Endothelial cell (in vitro differentiated cells): ENCODE measurements around the gene SMDT1. TPM values are rescaled to one million over a fixed set of nuclear protein-coding genes. Genes with fewer than 3 reads are reported as not detected.
A peak's percentile ranks its signal among the peaks of the same experiment; 100 is the strongest.
"Not testable (repeated sequence)": the region's sequence is repeated elsewhere in the genome, so short reads cannot be mapped to it uniquely, and the experiment has no call there.

ENCODE experiments used
- DNase-seq: peaks from one replicate; pipeline ENCODE4 v3.0.0; 2021; ENCODE audit warnings: low spot score
- H3K27ac Mint-ChIP-seq: one replicate; pipeline ENCODE4 v1.8.0; 2021; ENCODE audit warnings: mixed read lengths, inconsistent platforms; ENCODE audit not compliant: unreplicated experiment
- H3K27me3 Mint-ChIP-seq: one replicate; pipeline ENCODE4 v1.8.0; 2021; ENCODE audit warnings: mild to moderate bottlenecking, moderate library complexity, mixed read lengths, inconsistent platforms; ENCODE audit not compliant: unreplicated experiment
- H3K36me3 Mint-ChIP-seq: one replicate; pipeline ENCODE4 v1.8.0; 2021; ENCODE audit warnings: mild to moderate bottlenecking, low read depth, mixed read lengths, inconsistent platforms; ENCODE audit not compliant: unreplicated experiment
- H3K4me1 Mint-ChIP-seq: one replicate; pipeline ENCODE4 v1.8.0; 2021; ENCODE audit warnings: mild to moderate bottlenecking, mixed read lengths, inconsistent platforms; ENCODE audit not compliant: unreplicated experiment
- H3K4me3 Mint-ChIP-seq: one replicate; pipeline ENCODE4 v1.8.0; 2021; ENCODE audit warnings: mild to moderate bottlenecking, mixed read lengths, inconsistent platforms; ENCODE audit not compliant: unreplicated experiment
- H3K9me3 Mint-ChIP-seq: one replicate; pipeline ENCODE4 v1.8.0; 2021; ENCODE audit warnings: mixed read lengths, inconsistent platforms; ENCODE audit not compliant: unreplicated experiment
- total RNA-seq: library from RNA; stranded (reverse); fragmentation: NEBNext Ultra II Directional; extraction: Animal tissue kit (Norgen Biotek cat#: 25700); gene quantifications from one replicate; pipeline ENCODE4 v1.2.1, GENCODE V29; 2021; ENCODE audit not compliant: unreplicated experiment
- TF ChIP-seq, protein P1 (sequence below): fragments of 200-600 bp; sonication (generic); IDR thresholded peaks from one replicate; pipeline ENCODE4 v1.5.0; 2021; ENCODE audit warnings: antibody characterized with exemption; ENCODE audit not compliant: unreplicated experiment

The SMDT1 gene
- total RNA-seq, 1 donor from 2014 or later = 61.1 TPM

DNA sequence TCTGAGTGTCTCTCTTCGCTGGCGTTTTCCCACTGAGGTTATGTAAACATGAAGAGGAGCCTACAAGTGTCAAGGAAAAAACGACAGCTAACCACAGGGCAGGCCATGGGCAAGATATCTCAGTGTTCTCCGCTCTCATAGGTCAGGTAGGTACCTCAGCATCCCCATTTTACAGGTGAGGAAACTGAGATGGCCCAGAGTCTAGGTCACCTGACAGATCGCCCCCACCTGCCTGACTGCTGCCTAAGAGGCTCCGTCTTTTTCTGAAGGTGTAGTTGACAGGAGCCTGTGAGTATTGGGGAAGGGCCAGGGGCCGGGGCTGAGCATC is 11.9 kb downstream of the SMDT1 start:
- Mint-ChIP-seq H3K4me3 (peak overlapping the region; percentile 97), H3K27ac (no peak overlapping the region), H3K4me1 (peaks cover 12% of the 10 kb centered on the region), H3K27me3 (peaks cover 1% of the 10 kb centered on the region), H3K9me3 (no peaks in the 10 kb centered on the region), H3K36me3 (peaks cover 12% of the 10 kb centered on the region)
- no peak for DNase-seq
- TF ChIP-seq, protein P1, sequence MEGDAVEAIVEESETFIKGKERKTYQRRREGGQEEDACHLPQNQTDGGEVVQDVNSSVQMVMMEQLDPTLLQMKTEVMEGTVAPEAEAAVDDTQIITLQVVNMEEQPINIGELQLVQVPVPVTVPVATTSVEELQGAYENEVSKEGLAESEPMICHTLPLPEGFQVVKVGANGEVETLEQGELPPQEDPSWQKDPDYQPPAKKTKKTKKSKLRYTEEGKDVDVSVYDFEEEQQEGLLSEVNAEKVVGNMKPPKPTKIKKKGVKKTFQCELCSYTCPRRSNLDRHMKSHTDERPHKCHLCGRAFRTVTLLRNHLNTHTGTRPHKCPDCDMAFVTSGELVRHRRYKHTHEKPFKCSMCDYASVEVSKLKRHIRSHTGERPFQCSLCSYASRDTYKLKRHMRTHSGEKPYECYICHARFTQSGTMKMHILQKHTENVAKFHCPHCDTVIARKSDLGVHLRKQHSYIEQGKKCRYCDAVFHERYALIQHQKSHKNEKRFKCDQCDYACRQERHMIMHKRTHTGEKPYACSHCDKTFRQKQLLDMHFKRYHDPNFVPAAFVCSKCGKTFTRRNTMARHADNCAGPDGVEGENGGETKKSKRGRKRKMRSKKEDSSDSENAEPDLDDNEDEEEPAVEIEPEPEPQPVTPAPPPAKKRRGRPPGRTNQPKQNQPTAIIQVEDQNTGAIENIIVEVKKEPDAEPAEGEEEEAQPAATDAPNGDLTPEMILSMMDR = no peak

DNA sequence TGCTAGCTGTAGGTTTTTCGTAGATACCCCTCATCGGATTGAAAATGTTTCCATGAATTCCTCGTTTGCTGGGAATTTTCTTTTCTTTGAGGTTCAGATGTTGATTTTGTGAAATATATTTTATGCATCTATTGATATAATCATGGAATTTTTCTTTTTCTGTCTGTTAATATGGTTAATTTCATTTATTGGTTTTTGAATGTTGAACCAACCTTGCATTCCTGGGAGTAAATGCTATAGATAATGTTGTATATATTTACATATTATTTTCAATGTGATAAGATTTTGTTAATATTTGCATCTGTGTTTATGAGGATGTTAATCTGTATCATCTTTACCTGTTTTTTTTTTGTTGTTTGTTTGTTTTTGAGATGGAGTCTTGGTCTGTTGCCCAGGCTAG is 21.7 kb downstream of the SMDT1 start:
- peaks cover 8% of the 10 kb centered on the region for H3K9me3 Mint-ChIP-seq
- no peak for DNase-seq
- peaks cover 2% of the 10 kb centered on the region for H3K27me3 Mint-ChIP-seq
- no peaks in the 10 kb centered on the region for H3K4me1 Mint-ChIP-seq
- peak overlapping the region; percentile 63 for H3K4me3 Mint-ChIP-seq
- peaks cover 20% of the 10 kb centered on the region for H3K36me3 Mint-ChIP-seq
- H3K27ac Mint-ChIP-seq = no peak overlapping the region
- TF ChIP-seq, protein P1 = no peak

DNA sequence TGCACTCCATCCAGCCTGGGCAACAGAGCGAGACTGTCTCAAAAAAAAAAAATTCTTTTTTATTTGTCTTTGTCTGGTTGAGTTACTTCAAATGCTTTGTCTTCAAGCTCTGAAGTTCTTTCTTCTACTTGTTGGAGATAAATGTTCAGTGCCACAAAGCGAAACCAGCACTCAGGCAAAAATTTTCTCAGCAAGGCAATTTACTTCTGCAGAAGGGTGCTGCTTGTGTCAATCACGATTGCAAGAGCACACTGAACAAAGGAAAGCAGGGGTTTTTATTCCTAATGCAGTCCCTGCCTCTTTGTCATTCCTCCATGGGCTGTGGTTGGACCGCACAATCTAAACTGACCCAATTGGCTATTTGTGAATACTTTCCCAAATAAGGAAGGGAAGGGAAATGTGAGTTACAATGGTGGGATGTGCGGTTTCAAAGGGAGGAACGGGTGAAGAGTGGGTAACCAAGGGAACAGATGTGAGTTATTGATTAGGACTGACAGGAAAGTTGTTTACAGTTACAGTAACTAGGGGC is 24.9 kb downstream of the SMDT1 start:
- Mint-ChIP-seq H3K4me3 (peak overlapping the region; percentile 63), H3K36me3 (peaks cover 19% of the 10 kb centered on the region)
- H3K27ac Mint-ChIP-seq, DNase-seq, H3K4me1 Mint-ChIP-seq, H3K9me3 Mint-ChIP-seq, H3K27me3 Mint-ChIP-seq: not testable (repeated sequence)

DNA sequence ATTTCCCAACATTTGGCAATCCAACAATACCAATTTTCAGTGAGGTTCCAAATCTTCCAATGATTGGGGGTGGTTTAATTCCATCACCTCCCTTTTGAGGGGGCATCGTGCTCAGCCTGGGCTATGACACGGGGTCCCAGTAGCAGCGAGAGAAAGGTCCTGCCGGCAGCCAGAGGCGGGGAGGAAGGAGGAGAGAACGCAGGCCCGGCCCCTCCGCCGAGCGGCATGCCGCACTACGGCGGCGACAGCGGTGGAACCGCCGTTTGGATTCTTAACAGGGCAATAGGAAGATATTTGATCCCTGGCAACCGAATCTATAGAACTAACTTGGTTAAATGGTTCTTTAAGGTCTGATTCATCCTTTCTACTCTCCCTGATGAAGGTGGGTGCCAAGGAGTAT is 29.3 kb downstream of the SMDT1 start:
- H3K27ac Mint-ChIP-seq = no peak overlapping the region
- no peak for DNase-seq
- peaks cover 8% of the 10 kb centered on the region for H3K36me3 Mint-ChIP-seq
- peaks cover 2% of the 10 kb centered on the region for H3K27me3 Mint-ChIP-seq
- H3K4me1 Mint-ChIP-seq = no peaks in the 10 kb centered on the region
- no peak overlapping the region for H3K4me3 Mint-ChIP-seq
- TF ChIP-seq, protein P1 = no peak
- H3K9me3 Mint-ChIP-seq = peaks cover 8% of the 10 kb centered on the region

DNA sequence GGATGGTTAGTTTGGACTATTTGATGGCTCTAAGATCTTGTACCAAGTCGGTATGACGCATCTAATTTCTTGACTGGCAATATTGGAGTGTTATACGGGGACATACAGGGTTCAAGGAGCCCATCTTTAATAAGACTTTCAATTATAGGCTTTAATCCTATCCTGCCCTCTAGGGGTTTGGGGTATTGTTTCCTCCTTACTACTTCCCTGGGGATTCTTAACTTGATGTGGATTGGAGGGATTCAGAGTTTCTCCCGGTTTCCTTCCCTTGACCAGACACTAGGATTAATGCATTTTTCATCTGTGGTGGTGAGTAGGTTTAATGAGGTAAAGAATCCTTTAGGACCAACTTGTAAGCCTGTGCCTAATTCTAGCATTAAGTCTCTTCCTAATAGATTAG is 32.3 kb downstream of the SMDT1 start:
- Mint-ChIP-seq H3K4me1 (no peaks in the 10 kb centered on the region), H3K27me3 (no peaks in the 10 kb centered on the region), H3K9me3 (no peaks in the 10 kb centered on the region), H3K36me3 (peaks cover 12% of the 10 kb centered on the region), H3K4me3 (no peak overlapping the region), H3K27ac (no peak overlapping the region)
- TF ChIP-seq, protein P1 = no peak
- no peak for DNase-seq

DNA sequence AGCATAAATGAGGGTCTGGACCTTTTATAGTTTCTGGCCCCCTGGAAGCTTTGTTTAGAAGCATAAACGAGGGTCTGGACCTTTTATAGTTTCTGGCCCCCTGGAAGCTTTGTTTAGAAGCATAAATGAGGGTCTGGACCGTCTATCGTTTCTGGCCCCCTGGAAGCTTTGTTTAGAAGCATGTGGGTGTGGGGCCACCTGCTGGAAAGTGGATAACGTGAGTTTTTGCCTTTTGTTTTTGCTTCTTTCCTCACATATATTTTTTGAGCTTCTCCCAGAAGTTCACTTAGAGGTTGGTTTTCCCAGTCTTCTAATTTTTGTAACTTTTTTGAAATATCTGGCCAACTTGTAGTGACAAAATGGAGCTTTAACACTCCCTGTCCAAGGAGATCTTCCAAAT is 33.3 kb downstream of the SMDT1 start:
- not testable (repeated sequence) for DNase-seq

More for the DNA sequence above, 33.3 kb downstream of the SMDT1 start:
- H3K9me3 Mint-ChIP-seq, H3K27me3 Mint-ChIP-seq, H3K4me1 Mint-ChIP-seq, H3K27ac Mint-ChIP-seq, H3K4me3 Mint-ChIP-seq: not testable (repeated sequence)
- H3K36me3 Mint-ChIP-seq = peaks cover 12% of the 10 kb centered on the region
